ENCODE measurements around the gene LRRFIP2. TPM values are rescaled to one million over a fixed set of nuclear protein-coding genes. Genes with fewer than 3 reads are reported as not detected.

LRRFIP2 gene
- total RNA-seq, 4 donors from 2014 or later = 152 to 166 (median 152) TPM

GRCh38 chr3:37194533-37194932 lies 20.2 kb upstream of the LRRFIP2 start:
- no peak overlapping the region for H3K4me3 ChIP-seq
- no peaks in the 10 kb centered on the region for H3K36me3 ChIP-seq
- no peaks in the 10 kb centered on the region for H3K4me1 ChIP-seq
- no peak for DNase-seq
- no peak overlapping the region for H3K27ac ChIP-seq
- TF ChIP-seq CTCF (IDR thresholded peaks at IDR 0.05) = no peak
- TF ChIP-seq POLR2A (IDR thresholded peaks at IDR 0.05) = no peak
- no peaks in the 10 kb centered on the region for H3K9me3 ChIP-seq
- H3K27me3 ChIP-seq = no peaks in the 10 kb centered on the region

- no peaks in the 10 kb centered on the region for H3K4me1 ChIP-seq
Observed at GRCh38 chr3:37190667-37191066, 16.3 kb upstream of the LRRFIP2 start.

GRCh38 chr3:37189109-37189508 lies 14.7 kb upstream of the LRRFIP2 start:
- Histone ChIP-seq H3K4me1 (no peaks in the 10 kb centered on the region), H3K27me3 (no peaks in the 10 kb centered on the region), H3K27ac (no peak overlapping the region), H3K4me3 (no peak overlapping the region), H3K9me3 (no peaks in the 10 kb centered on the region), H3K36me3 (no peaks in the 10 kb centered on the region)
- DNase-seq = no peak
- TF ChIP-seq POLR2A (IDR thresholded peaks at IDR 0.05) (no peak), CTCF (IDR thresholded peaks at IDR 0.05) (no peak)

More at GRCh38 chr3:37190667-37191066, 16.3 kb upstream of the LRRFIP2 start:
- Histone ChIP-seq H3K27ac (no peak overlapping the region), H3K36me3 (no peaks in the 10 kb centered on the region), H3K9me3 (no peaks in the 10 kb centered on the region), H3K27me3 (no peaks in the 10 kb centered on the region), H3K4me3 (no peak overlapping the region)
- no peak for TF ChIP-seq CTCF (IDR thresholded peaks at IDR 0.05)
- TF ChIP-seq POLR2A (IDR thresholded peaks at IDR 0.05) = no peak
- no peak for DNase-seq

GRCh38 chr3:37183976-37184375 lies 9.6 kb upstream of the LRRFIP2 start:
- Histone ChIP-seq H3K4me3 (no peak overlapping the region), H3K27ac (peak overlapping the region in 1 of 4 donors; percentile 52)
- no peak for DNase-seq

GRCh38 chr3:37183375-37183831 lies 9.0 kb upstream of the LRRFIP2 start:
- TF ChIP-seq CTCF (IDR thresholded peaks at IDR 0.05) (no peak), POLR2A (IDR thresholded peaks at IDR 0.05) (no peak)
- Histone ChIP-seq H3K27me3 (no peaks in the 10 kb centered on the region), H3K4me1 (peaks cover 0 to 3% (median 0%) of the 10 kb centered on the region in 4 donors), H3K4me3 (no peak overlapping the region), H3K9me3 (no peaks in the 10 kb centered on the region), H3K36me3 (no peaks in the 10 kb centered on the region), H3K27ac (peak overlapping the region in 2 of 4 donors; percentile 14 to 52)
- no peak for DNase-seq

More at GRCh38 chr3:37183976-37184375, 9.6 kb upstream of the LRRFIP2 start:
- TF ChIP-seq CTCF (IDR thresholded peaks at IDR 0.05) = no peak
- no peak for TF ChIP-seq POLR2A (IDR thresholded peaks at IDR 0.05)
- H3K36me3 ChIP-seq = no peaks in the 10 kb centered on the region
- no peaks in the 10 kb centered on the region for H3K4me1 ChIP-seq
- H3K9me3 ChIP-seq = no peaks in the 10 kb centered on the region
- no peaks in the 10 kb centered on the region for H3K27me3 ChIP-seq

- no peaks in the 10 kb centered on the region for H3K27me3 ChIP-seq
- no peaks in the 10 kb centered on the region for H3K36me3 ChIP-seq
- H3K9me3 ChIP-seq = no peaks in the 10 kb centered on the region
- peaks cover 0 to 6% (median 0%) of the 10 kb centered on the region in 4 donors for H3K4me1 ChIP-seq
- H3K4me3 ChIP-seq = no peak overlapping the region
- no peak for TF ChIP-seq POLR2A (IDR thresholded peaks at IDR 0.05)
- TF ChIP-seq CTCF (IDR thresholded peaks at IDR 0.05) = no peak
- DNase-seq = no peak
- H3K27ac ChIP-seq = peak overlapping the region in 1 of 4 donors; percentile 52
Observed at GRCh38 chr3:37182816-37183215, 8.4 kb upstream of the LRRFIP2 start.
